ENCODE data around the gene CCSER1.

DNA sequence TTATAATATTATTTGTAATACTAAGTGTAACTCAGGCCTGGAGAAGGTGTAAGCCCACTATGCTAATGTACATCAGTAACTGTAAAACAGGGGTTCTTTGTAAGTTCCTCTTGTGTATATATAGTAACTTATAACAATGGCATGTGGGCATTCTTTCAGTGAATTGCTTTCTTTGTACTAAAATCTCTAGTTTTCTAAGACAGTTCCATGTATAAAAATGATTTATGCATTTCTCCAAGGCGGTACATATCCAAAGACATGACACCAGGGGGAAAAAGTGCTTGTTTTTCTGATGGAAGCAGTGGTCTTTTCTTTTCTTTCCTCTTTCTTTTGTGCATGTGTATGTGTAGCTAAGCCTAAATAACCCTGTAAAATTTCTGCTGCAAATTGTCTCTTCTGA is 1474.2 kb downstream of the CCSER1 start:
- TF ChIP-seq, protein P1, sequence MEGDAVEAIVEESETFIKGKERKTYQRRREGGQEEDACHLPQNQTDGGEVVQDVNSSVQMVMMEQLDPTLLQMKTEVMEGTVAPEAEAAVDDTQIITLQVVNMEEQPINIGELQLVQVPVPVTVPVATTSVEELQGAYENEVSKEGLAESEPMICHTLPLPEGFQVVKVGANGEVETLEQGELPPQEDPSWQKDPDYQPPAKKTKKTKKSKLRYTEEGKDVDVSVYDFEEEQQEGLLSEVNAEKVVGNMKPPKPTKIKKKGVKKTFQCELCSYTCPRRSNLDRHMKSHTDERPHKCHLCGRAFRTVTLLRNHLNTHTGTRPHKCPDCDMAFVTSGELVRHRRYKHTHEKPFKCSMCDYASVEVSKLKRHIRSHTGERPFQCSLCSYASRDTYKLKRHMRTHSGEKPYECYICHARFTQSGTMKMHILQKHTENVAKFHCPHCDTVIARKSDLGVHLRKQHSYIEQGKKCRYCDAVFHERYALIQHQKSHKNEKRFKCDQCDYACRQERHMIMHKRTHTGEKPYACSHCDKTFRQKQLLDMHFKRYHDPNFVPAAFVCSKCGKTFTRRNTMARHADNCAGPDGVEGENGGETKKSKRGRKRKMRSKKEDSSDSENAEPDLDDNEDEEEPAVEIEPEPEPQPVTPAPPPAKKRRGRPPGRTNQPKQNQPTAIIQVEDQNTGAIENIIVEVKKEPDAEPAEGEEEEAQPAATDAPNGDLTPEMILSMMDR (IDR thresholded peaks at IDR 0.05), result no peak
- TF ChIP-seq, protein P2, sequence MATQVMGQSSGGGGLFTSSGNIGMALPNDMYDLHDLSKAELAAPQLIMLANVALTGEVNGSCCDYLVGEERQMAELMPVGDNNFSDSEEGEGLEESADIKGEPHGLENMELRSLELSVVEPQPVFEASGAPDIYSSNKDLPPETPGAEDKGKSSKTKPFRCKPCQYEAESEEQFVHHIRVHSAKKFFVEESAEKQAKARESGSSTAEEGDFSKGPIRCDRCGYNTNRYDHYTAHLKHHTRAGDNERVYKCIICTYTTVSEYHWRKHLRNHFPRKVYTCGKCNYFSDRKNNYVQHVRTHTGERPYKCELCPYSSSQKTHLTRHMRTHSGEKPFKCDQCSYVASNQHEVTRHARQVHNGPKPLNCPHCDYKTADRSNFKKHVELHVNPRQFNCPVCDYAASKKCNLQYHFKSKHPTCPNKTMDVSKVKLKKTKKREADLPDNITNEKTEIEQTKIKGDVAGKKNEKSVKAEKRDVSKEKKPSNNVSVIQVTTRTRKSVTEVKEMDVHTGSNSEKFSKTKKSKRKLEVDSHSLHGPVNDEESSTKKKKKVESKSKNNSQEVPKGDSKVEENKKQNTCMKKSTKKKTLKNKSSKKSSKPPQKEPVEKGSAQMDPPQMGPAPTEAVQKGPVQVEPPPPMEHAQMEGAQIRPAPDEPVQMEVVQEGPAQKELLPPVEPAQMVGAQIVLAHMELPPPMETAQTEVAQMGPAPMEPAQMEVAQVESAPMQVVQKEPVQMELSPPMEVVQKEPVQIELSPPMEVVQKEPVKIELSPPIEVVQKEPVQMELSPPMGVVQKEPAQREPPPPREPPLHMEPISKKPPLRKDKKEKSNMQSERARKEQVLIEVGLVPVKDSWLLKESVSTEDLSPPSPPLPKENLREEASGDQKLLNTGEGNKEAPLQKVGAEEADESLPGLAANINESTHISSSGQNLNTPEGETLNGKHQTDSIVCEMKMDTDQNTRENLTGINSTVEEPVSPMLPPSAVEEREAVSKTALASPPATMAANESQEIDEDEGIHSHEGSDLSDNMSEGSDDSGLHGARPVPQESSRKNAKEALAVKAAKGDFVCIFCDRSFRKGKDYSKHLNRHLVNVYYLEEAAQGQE (IDR thresholded peaks at IDR 0.05; ENCODE audit: insufficient read depth in 1 of 2, low read depth in 2 of 2, low read length in 1 of 2), result no peak
- no peak for TF ChIP-seq POLR2AphosphoS5 (IDR thresholded peaks at IDR 0.05; ENCODE audit: low read depth, low read length)
